Keratinocyte (primary cell): ENCODE results near the gene CFAP43. TPM values are rescaled to one million over a fixed set of nuclear protein-coding genes. Genes with fewer than 3 reads are reported as not detected.

Source experiments
- DNase-seq: peaks from one replicate; pipeline ENCODE4 v3.0.0-alpha.2; 2011; ENCODE audit warnings: low read depth, missing footprints, low spot score
- FAIRE-seq: peaks from 2 replicates; lab custom pipeline; 2011; peaks lifted over from hg19 to GRCh38; lab: Jason Lieb, UNC
- H2AFZ ChIP-seq: 2 replicates; pipeline ENCODE4 v1.6.0; 2012; ENCODE audit warnings: low read length, control low read depth, inconsistent platforms; ENCODE audit not compliant: control insufficient read depth
- H3K27ac ChIP-seq: 2 replicates; pipeline ENCODE4 v1.5.1; 2011; ENCODE audit warnings: low read length; ENCODE audit not compliant: control insufficient read depth, insufficient read depth
- H3K27me3 ChIP-seq: 3 replicates; pipeline ENCODE4 v1.6.0; 2011; ENCODE audit warnings: low read length; ENCODE audit not compliant: control insufficient read depth, insufficient read depth; ENCODE audit errors: extremely low read depth
- H3K36me3 ChIP-seq, 2 experiments: 2 replicates in 1 of 2; 3 replicates in 1 of 2; pipeline ENCODE4 v1.5.1; 2011; ENCODE audit warnings: low read length in 2 of 2, mild to moderate bottlenecking in 1 of 2; ENCODE audit not compliant: control insufficient read depth in 2 of 2, insufficient read depth in 2 of 2; ENCODE audit errors: extremely low read depth in 1 of 2
- H3K4me1 ChIP-seq: 3 replicates; pipeline ENCODE4 v1.5.1; 2011; ENCODE audit warnings: low read length; ENCODE audit not compliant: control insufficient read depth, insufficient read depth; ENCODE audit errors: extremely low read depth
- H3K4me2 ChIP-seq: 3 replicates; pipeline ENCODE4 v1.6.0; 2011; ENCODE audit warnings: low read depth, low read length; ENCODE audit not compliant: control insufficient read depth, insufficient read depth; ENCODE audit errors: extremely low read depth
- H3K4me3 ChIP-seq, 3 experiments: fragments of 200-600 bp in 1 of 3; sonication (generic) in 1 of 3; 2 replicates in 2 of 3; 3 replicates in 1 of 3; pipeline ENCODE4 v1.5.1; 2011 to 2016; ENCODE audit warnings: low read length in 3 of 3, mild to moderate bottlenecking in 3 of 3, control low read depth in 2 of 3, inconsistent platforms in 1 of 3, low read depth in 1 of 3, mixed read lengths in 1 of 3, mixed run types in 1 of 3, moderate library complexity in 1 of 3; ENCODE audit not compliant: control insufficient read depth in 2 of 3, insufficient read depth in 2 of 3; ENCODE audit errors: extremely low read depth in 1 of 3
- H3K79me2 ChIP-seq: 2 replicates; pipeline ENCODE4 v1.6.0; 2012; ENCODE audit warnings: low read length; ENCODE audit not compliant: control insufficient read depth, insufficient read depth
- H3K9ac ChIP-seq: 3 replicates; pipeline ENCODE4 v1.6.0; 2011; ENCODE audit warnings: low read length; ENCODE audit not compliant: control insufficient read depth, insufficient read depth; ENCODE audit errors: extremely low read depth
- H3K9me1 ChIP-seq: 3 replicates; pipeline ENCODE4 v1.6.0; 2011; ENCODE audit warnings: low read length; ENCODE audit not compliant: control insufficient read depth, insufficient read depth; ENCODE audit errors: extremely low read depth
- H3K9me3 ChIP-seq: 2 replicates; pipeline ENCODE4 v1.5.1; 2012; ENCODE audit warnings: low read depth, low read length; ENCODE audit not compliant: control insufficient read depth
- H4K20me1 ChIP-seq: 3 replicates; pipeline ENCODE4 v1.6.0; 2011; ENCODE audit warnings: low read length; ENCODE audit not compliant: control insufficient read depth, insufficient read depth; ENCODE audit errors: extremely low read depth
- CTCF ChIP-seq, 3 experiments: IDR thresholded peaks in 1 of 3; conservative IDR thresholded peaks in 1 of 3; optimal IDR thresholded peaks in 1 of 3; 2 replicates in 2 of 3; 3 replicates in 1 of 3; pipeline versions ENCODE3 to v1.5.1; 2011; ENCODE audit warnings: low read length in 3 of 3, mild to moderate bottlenecking in 3 of 3, moderate library complexity in 2 of 3, control low read depth in 1 of 3, inconsistent platforms in 1 of 3; ENCODE audit not compliant: insufficient read depth in 2 of 3; ENCODE audit errors: extremely low read depth in 1 of 3
- EZH2 ChIP-seq: IDR thresholded peaks from one replicate; pipeline ENCODE4 v1.6.1; 2012; ENCODE audit warnings: inconsistent platforms, mild to moderate bottlenecking, low read length, moderate library complexity
- dilution Hi-C: fragments of 300-500 bp; cut with MboI; formaldehyde crosslinking; loops from one replicate; pipeline ENCODE4 v1.7.0; 2020; ENCODE audit warnings: low sequenced_read_pairs; ENCODE audit not compliant: extremely low pct_ligation_motif_present
- polyA plus RNA-seq, 5 experiments: library from polyadenylated mRNA; depleted of rRNA in 3 of 5; stranded (reverse) in 3 of 5; stranded (forward) in 1 of 5; unstranded in 1 of 5; fragments of >200 nt; gene quantifications; 1 replicate in 1 of 5; 2 replicates in 3 of 5; 3 replicates in 1 of 5; pipeline versions ENCODE4 v1.2.1 to v1.2.3, GENCODE V29; 2011 to 2012; ENCODE audit warnings: missing spikeins in 2 of 5, low read depth in 1 of 5, low replicate concordance in 1 of 5

The CFAP43 gene
- polyA plus RNA-seq, 1 donor (not counting 4 experiments of a cell fraction or from before 2014, with no cell fraction given), result 0.25 TPM

GRCh38 chr10:104143829-104144228 lies 88.3 kb downstream of the CFAP43 start:
- Histone ChIP-seq H3K36me3 (no peaks in the 10 kb centered on the region), H3K9ac (no peak overlapping the region), H4K20me1 (no peaks in the 10 kb centered on the region), H3K4me2 (no peak overlapping the region), H3K27me3 (no peaks in the 10 kb centered on the region), H3K4me3 (no peak overlapping the region), H3K9me1 (no peaks in the 10 kb centered on the region), H3K27ac (no peak overlapping the region), H3K4me1 (no peaks in the 10 kb centered on the region), H3K9me3 (no peaks in the 10 kb centered on the region), H2AFZ (no peak overlapping the region), H3K79me2 (no peaks in the 10 kb centered on the region)
- dilution Hi-C loops, result no loop called here
- FAIRE-seq (peak; percentile 36), DNase-seq (no peak)
- no peak for TF ChIP-seq EZH2
- no peak for TF ChIP-seq CTCF (optimal IDR thresholded peaks at IDR 0.05 in 1 of 3, IDR thresholded peaks at IDR 0.05 in 1 of 3, conservative IDR thresholded peaks at IDR 0.05 in 1 of 3; ENCODE audit: extremely low read depth in 1 of 3, insufficient read depth in 2 of 3, low read length in 3 of 3)

GRCh38 chr10:104142081-104142480 lies 90.1 kb downstream of the CFAP43 start:
- no peaks in the 10 kb centered on the region for H3K9me1 ChIP-seq
- no peaks in the 10 kb centered on the region for H3K36me3 ChIP-seq

More at GRCh38 chr10:104142081-104142480, 90.1 kb downstream of the CFAP43 start:
- Histone ChIP-seq H3K4me3 (no peak overlapping the region), H3K4me2 (no peak overlapping the region), H4K20me1 (no peaks in the 10 kb centered on the region), H3K79me2 (no peaks in the 10 kb centered on the region), H3K9ac (no peak overlapping the region), H3K4me1 (no peaks in the 10 kb centered on the region), H3K27me3 (no peaks in the 10 kb centered on the region), H3K9me3 (no peaks in the 10 kb centered on the region), H2AFZ (no peak overlapping the region), H3K27ac (no peak overlapping the region)
- dilution Hi-C loops, result no loop called here
- no peak for FAIRE-seq
- TF ChIP-seq CTCF (optimal IDR thresholded peaks at IDR 0.05 in 1 of 3, IDR thresholded peaks at IDR 0.05 in 1 of 3, conservative IDR thresholded peaks at IDR 0.05 in 1 of 3; ENCODE audit: extremely low read depth in 1 of 3, insufficient read depth in 2 of 3, low read length in 3 of 3), result no peak
- no peak for TF ChIP-seq EZH2
- DNase-seq, result no peak
